PFSK-1 (cell line): ENCODE measurements around the gene TCHP.

Source experiments
- POLR2AphosphoS5 ChIP-seq: IDR thresholded peaks from 2 replicates; pipeline ENCODE4 v1.6.1; 2012; ENCODE audit warnings: low read depth, mild to moderate bottlenecking, control low read depth, low read length, moderate library complexity
- REST ChIP-seq, 2 experiments: IDR thresholded peaks; 2 replicates each; pipeline versions ENCODE4 v1.6.1 to v1.8.0; 2011 to 2012; ENCODE audit warnings: low read depth in 2 of 2, low read length in 2 of 2, control low read depth in 1 of 2, inconsistent platforms in 1 of 2, mild to moderate bottlenecking in 1 of 2, moderate library complexity in 1 of 2; ENCODE audit not compliant: insufficient read depth in 1 of 2
- SIN3A ChIP-seq: IDR thresholded peaks from 2 replicates; pipeline ENCODE4 v1.6.1; 2012; ENCODE audit warnings: mild to moderate bottlenecking, low read length, moderate library complexity, borderline replicate concordance; ENCODE audit not compliant: insufficient read depth
- TAF1 ChIP-seq: IDR thresholded peaks from 2 replicates; pipeline ENCODE4 v1.6.1; 2012; ENCODE audit warnings: low read length, control low read depth, borderline replicate concordance; ENCODE audit not compliant: insufficient read depth

- no peak for TF ChIP-seq TAF1
- no peak for TF ChIP-seq SIN3A
- no peak for TF ChIP-seq POLR2AphosphoS5
- no peak for TF ChIP-seq REST (IDR thresholded peaks at IDR 0.05; ENCODE audit: insufficient read depth in 1 of 2, low read depth in 2 of 2, low read length in 2 of 2)
These were observed 44.7 kb upstream of the TCHP start for GRCh38 chr12:109855377-109855776.
